ENCODE measurements around the gene PARN. TPM values are rescaled to one million over a fixed set of nuclear protein-coding genes. Genes with fewer than 3 reads are reported as not detected.

Gene PARN
- total RNA-seq, 1 experiment from 2014 or later, result 56.2 TPM

GRCh38 chr16:14613991-14614390 lies 16.1 kb downstream of the PARN start:
- Histone ChIP-seq H2BK20ac (ENCODE audit: low read depth, low read length, poor library complexity, severe bottlenecking) (no peak overlapping the region), H2AK5ac (ENCODE audit: insufficient read length, low read length) (no peak overlapping the region), H3K4me2 (ENCODE audit: insufficient read depth, insufficient read length, low read length) (no peak overlapping the region), H4K20me1 (ENCODE audit: control insufficient read depth, insufficient read depth, insufficient read length) (no peaks in the 10 kb centered on the region), H3T11ph (ENCODE audit: low read length) (no peak overlapping the region), H4K8ac (replicated peaks; ENCODE audit: insufficient read length, low read depth, low read length) (no peak overlapping the region), H4K5ac (ENCODE audit: insufficient read length, low read depth, low read length) (no peak overlapping the region), H2BK5ac (ENCODE audit: insufficient read length, low read length) (no peak overlapping the region), H3K14ac (ENCODE audit: insufficient read depth, low read length) (no peak overlapping the region), H2BK15ac (ENCODE audit: low read depth, low read length) (no peak overlapping the region), H3K79me1 (ENCODE audit: insufficient read depth, low read depth, low read length, poor library complexity, severe bottlenecking) (no peaks in the 10 kb centered on the region), H3K27ac (ENCODE audit: insufficient read length, low read depth, low read length) (no peak overlapping the region), H3K23ac (ENCODE audit: insufficient read length, low read depth, low read length) (no peak overlapping the region), H3K4ac (ENCODE audit: low read depth, low read length) (no peak overlapping the region), H3K56ac (ENCODE audit: insufficient read length, low read depth, low read length) (no peak overlapping the region), H3K9me3 (ENCODE audit: control insufficient read depth, low read depth, low read length) (no peaks in the 10 kb centered on the region), H3K27me3 (ENCODE audit: insufficient read depth, low read length) (no peaks in the 10 kb centered on the region), H3K23me2 (ENCODE audit: insufficient read length, low read depth, low read length, poor library complexity, severe bottlenecking) (no peaks in the 10 kb centered on the region), H3K4me1 (ENCODE audit: insufficient read depth, low read length) (no peaks in the 10 kb centered on the region), H3K79me2 (ENCODE audit: insufficient read depth, low read length) (no peaks in the 10 kb centered on the region), H4K91ac (ENCODE audit: insufficient read length, low read depth, low read length) (no peak overlapping the region), H2BK120ac (ENCODE audit: low read depth, low read length, poor library complexity, severe bottlenecking) (no peak overlapping the region), H2AFZ (ENCODE audit: low read length) (no peak overlapping the region), H2BK12ac (ENCODE audit: insufficient read length, low read depth, low read length) (no peak overlapping the region), H3K18ac (ENCODE audit: insufficient read length, low read depth, low read length) (no peak overlapping the region), H3K9ac (ENCODE audit: extremely low read depth, insufficient read length, low read length) (no peak overlapping the region)
- Mint-ChIP-seq H3K9me3 (no peaks in the 10 kb centered on the region), H3K4me1 (peaks cover 9 to 12% of the 10 kb centered on the region in 2 experiments), H3K27me3 (ENCODE audit: low read depth) (no peaks in the 10 kb centered on the region), H3K4me3 (no peak overlapping the region), H3K27ac (no peak overlapping the region), H3K36me3 (ENCODE audit: insufficient read depth in 1 of 3, low read depth in 3 of 3) (peaks cover 23 to 81% (median 54%) of the 10 kb centered on the region in 3 experiments; a peak in 6 of 7 replicates)
- no CpG with 5 or more reads among the region's 4 CpGs for WGBS (ENCODE audit: extremely low coverage, insufficient read length, low lambda C conversion rate)
- TF ChIP-seq CTCF (conservative IDR thresholded peaks at IDR 0.05), result no peak
- no peak for DNase-seq
